Limb (tissue), 2 donors: ENCODE data around the gene KLRC2.
"Not testable (repeated sequence)": the region's sequence is repeated elsewhere in the genome, so short reads cannot be mapped to it uniquely, and the experiment has no call there.

ENCODE experiments used
- DNase-seq, 2 donors: peaks; one replicate each; pipeline ENCODE4 v3.0.0-alpha.2; 2016; ENCODE audit errors: extremely low spot score in 2 of 2

Gene KLRC2

DNA sequence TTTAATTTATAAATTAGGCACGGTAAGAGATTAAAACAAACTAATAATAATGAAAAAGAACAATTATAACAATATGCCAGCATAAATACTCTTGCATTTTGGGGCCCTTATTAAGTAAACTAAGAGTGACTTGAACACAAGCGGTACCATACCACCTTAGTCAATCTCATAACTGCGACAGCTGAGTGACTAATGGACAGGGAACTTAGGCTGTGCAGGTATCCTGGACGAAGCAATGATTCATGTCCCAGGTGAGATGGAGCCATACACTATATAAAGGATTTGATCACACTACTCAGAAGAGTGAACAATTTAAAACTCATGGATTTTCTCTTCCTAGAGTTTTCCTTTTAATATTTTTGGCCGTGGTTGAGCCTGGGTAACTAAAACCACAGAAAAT, 30.5 kb downstream of the KLRC2 start:
- DNase-seq: no peak

- DNase-seq: no peak
Measured at GRCh38 chr12:10404798-10405197, 31.0 kb downstream of the KLRC2 start.

DNA sequence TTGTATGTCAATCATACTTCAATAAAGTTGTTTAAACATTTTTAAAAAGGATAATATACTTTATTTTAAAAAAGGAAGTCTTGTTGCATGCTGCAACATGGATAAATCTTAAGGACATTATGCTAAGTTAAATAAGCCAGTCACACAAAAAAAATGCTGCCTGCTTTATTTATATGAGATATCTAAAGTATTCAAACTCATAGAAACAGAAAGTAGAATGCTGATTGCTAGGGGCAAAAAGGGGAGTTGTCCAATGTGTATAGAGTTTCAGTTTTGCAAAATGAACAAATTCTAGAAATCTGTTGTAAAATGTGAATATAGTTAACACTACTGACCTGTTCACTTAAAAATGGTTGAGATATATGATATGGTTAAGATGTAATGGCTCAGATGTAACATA, 35.0 kb downstream of the KLRC2 start:
- no peak for DNase-seq

DNA sequence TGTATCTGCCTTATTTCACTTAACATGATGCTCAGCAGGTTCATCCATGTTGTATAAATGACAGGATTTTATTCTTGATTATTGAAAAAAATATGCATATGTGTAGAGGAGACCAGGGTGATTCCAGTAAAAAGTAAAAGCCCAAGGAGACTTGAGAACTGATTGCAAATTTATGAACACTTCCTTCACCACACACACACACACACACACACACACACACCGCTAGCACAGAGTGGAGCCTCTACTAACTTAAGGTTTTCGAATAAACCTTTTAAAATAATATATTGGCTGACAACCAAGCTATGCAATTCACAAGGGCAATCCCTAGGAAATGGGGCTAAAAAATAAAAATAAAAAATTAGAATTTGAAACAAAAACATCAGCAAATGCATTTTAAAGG, 37.6 kb downstream of the KLRC2 start:
- DNase-seq: no peak

DNA sequence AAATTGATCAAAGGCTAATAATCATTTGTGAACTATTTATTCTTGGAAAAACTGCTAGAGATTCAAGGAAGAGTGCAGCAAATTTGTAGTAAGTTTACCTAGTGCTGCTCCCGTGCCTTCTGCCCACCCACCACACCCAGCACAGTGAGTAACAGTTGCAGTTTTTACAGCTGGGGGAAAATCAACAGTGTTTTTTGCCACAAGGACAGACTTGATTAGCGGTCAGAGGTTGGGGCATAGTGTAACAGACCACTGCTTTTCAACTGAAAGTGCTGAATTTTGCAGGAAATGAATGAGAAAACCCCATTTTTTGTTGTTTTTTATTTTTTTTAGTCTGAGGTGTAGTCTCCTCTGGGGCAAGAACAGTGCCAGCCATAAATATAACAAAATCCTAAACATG, 38.5 kb downstream of the KLRC2 start:
- DNase-seq: no peak

- not testable (repeated sequence) for DNase-seq
Measured at GRCh38 chr12:10396176-10396575, 39.6 kb downstream of the KLRC2 start.

GRCh38 chr12:10395390-10395998, 40.3 kb downstream of the KLRC2 start:
- DNase-seq: peak in 1 of 2 donors; percentile 6

- not testable (repeated sequence) for DNase-seq
Measured at GRCh38 chr12:10394531-10395152, 41.2 kb downstream of the KLRC2 start.

DNA sequence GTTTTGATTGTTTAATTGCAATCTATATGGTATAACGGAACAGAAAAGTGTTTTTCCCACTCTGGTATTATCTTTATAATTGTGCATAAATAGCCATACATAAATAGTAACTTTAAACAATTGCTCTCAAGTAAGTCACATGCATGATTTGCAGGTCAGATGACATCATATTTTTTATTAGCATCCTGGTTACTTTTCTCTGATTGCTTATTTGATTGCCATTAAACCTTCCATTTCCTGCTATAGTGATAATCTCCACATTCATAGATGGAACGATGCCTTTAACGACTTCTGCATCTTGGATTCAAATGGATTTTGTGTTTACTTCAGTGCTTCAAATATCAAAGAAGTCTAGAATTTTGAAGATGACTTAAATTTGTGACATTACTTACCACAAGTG, 42.5 kb downstream of the KLRC2 start:
- DNase-seq: no peak

GRCh38 chr12:10392394-10392930, 43.3 kb downstream of the KLRC2 start:
- DNase-seq: peak in 1 of 2 donors; percentile 14

- DNase-seq: not testable (repeated sequence)
Measured at GRCh38 chr12:10390991-10391390, 44.8 kb downstream of the KLRC2 start.

DNA sequence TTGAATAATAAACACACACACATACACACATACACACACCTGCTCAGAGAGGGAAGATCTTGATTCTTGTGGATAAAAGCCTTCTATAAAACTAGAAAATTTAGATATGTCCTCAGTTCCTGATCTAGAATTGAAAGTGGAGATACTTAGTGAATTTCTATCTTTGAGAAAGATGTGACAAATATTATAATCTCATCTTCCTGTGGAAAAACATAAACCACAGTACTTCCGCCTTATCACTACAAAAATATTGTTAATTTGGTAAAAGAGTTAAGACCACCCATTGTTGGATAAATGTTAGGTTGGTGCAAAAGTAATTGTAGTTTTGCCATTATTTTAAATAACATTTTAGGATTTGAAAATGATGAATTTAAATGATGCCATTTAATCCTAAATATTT, 45.9 kb downstream of the KLRC2 start, which contains the start of gene KLRK1:
Gene KLRK1 (minus strand): TSS at position 138 of the 400 bp plus-strand sequence. CDS start 1,231 bp downstream, outside the sequence.
- no peak for DNase-seq

DNA sequence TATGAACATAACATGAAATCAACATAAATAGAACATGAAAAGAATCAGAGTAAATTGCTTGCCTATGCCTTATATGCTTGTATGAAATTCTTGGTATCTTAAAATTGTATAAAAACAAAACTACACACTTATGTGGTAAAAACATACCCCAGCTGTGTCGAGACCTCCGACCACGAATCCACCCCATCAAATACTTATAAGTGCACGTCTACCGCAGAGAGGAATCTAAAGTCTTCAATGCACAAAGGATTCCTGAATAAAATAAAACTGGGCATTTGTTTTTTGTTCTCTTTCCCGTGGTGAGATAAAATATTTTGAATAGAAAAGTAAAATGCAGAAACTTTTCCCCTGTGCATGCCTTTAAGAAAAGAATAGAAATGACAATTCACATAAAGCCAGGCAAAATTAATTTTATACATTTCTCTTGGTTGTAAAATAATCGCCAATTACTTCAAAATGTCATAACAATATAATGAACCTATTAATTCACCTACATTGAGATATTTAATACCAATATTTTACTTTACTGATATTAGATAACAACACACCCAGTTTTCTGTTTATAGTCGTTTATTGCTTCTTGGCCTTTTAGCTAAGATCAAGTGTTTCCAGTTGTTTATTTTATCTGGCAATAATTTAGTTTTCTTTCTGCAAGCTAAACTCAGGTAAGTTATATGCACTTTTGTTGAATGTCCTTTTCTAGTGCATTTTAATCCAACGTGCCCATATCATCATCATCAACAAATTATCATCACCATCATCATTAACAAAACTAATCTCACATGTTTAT, 47.0 kb downstream of the KLRC2 start:
- no peak for DNase-seq

DNA sequence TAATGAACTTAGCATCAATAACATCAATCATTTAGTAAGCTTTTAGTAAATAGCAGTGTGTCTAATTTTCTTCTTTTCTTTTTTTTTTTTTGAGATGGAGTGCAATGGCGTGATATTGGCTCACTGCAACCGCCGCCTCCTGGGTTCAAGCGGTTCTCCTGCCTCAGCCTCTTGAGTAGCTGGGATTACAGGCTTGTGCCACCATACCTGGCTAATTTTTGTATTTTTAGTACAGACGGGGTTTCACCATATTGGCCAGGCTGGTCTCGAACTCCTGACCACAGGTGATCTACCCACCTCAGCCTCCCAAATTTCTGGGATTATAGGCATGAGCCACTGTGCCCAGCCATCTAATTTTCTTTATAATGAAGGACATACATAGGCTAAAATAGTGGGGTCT, 48.3 kb downstream of the KLRC2 start:
- DNase-seq: not testable (repeated sequence)

DNA sequence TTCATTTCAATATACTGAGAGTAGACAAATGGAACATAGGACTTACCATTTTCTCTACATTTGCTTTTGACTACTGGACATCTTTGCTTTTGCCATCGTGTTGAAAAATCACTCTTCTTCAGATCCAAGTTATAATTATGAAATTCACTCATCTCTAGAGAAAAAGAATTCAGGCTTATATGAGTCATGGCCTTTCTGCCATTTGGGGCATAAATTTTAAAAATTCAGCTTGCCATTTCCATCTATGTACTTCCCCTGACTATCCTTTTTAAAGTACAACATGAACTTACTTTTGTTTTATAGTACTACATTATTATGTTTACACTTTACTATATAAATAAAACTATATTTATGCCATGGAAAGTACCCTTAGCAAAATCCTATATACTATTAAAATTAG, 49.0 kb downstream of the KLRC2 start:
- no peak for DNase-seq

DNA sequence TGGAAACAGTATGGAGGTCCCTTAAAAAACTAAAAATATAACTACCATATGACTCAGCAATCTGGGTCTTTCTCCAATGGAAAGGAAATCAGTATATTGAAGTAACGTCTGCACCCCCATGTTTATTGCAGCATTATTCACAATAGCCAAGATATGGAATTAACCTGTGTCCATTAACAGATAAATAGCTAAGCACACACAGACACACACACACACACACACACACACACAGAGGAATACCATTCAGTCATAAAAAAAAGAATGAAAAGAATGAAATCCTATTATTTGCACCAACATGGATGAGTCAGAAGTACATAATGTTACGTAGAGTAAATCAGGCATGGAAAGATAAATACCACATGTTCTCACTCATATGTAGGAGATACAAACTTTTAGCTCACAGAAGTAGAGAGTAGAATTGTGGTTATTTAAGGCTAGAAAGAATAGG, 50.6 kb downstream of the KLRC2 start:
- DNase-seq: no peak

DNA sequence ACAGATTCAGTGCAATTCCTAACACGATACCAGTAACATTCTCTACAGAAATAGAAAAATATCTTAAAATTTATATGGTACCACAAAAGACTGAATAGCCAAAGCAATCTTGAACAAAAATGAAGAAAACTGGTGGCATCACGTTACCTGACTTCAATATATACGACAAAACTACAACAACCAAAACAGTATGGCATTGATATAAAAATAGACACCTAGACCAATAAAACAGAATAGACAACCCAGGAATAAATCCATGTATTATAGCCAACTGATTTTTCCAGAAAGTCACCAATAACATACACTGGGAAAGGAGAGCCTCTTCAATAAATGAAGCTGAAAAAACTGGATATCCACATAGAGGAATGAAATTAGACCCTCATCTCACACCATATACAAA, 51.6 kb downstream of the KLRC2 start:
- no peak for DNase-seq

DNA sequence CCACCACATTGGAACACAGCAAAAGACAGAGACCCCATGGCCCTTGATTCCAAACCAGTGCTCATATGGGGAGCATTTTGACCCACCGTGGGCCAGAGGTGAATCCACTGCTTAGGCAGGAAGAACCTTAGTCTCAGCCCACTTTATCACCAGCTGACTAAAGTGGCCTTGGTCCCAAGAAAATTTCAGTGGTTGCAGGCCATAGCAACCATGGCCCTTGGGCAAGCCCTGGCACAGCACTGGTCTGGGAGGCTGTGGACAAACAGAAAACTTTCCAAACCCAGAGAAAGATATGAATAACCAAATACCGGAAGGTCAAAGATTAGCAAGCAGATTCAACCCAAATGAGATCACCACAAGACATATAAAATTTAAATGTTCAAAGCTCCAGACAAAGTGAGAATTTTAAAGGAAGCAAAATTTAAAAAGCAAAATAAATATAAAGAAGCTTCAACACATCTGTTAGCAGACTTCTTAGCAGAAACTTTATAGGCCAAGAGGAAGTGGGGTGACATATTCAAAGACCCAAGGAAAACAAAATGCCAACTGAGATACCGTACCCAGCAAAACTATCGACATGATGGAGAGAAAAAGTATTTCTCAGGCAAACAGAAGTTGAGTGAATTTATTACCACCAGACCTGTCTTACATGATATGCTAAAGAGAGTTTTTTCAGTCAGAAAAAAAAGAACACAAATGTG, 53.7 kb downstream of the KLRC2 start:
- no peak for DNase-seq
